ENCODE results near the gene TM4SF20. TPM values are rescaled to one million over a fixed set of nuclear protein-coding genes. Genes with fewer than 3 reads are reported as not detected.

The TM4SF20 gene
- total RNA-seq, 4 donors from 2014 or later, result 0.22 to 0.68 TPM; not detected in 2

DNA sequence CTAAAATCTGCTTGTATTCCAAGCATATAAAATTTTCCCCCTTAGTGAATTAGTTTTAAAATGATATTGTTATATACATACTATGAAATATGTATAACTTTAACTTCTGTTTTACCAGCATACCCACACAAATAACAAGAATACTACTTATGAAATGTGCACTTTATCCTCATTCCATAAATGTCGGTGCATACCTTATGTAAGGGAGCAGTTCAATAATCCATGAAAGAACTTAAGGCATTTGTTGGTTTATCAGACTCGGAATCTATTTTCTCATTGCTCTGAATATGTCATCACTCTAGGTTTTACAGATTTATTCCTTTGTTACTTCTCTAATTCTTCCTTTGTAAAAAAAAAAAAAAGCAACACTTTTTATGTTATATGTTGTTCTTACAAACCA is 66.5 kb downstream of the TM4SF20 start:
- TF ChIP-seq, protein P1, sequence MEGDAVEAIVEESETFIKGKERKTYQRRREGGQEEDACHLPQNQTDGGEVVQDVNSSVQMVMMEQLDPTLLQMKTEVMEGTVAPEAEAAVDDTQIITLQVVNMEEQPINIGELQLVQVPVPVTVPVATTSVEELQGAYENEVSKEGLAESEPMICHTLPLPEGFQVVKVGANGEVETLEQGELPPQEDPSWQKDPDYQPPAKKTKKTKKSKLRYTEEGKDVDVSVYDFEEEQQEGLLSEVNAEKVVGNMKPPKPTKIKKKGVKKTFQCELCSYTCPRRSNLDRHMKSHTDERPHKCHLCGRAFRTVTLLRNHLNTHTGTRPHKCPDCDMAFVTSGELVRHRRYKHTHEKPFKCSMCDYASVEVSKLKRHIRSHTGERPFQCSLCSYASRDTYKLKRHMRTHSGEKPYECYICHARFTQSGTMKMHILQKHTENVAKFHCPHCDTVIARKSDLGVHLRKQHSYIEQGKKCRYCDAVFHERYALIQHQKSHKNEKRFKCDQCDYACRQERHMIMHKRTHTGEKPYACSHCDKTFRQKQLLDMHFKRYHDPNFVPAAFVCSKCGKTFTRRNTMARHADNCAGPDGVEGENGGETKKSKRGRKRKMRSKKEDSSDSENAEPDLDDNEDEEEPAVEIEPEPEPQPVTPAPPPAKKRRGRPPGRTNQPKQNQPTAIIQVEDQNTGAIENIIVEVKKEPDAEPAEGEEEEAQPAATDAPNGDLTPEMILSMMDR (IDR thresholded peaks at IDR 0.05; ENCODE audit: low read depth), result no peak

Other genes starting within 250 kb of the TM4SF20 start
- 10 to 100 TPM in 1 of 4 donors, 1 to 10 TPM in 3; 1.7 to 11.5 (median 2.8) TPM for gene COL4A4, start 215.1 kb downstream of the TM4SF20 start, total RNA-seq
- gene COL4A3, start 214.7 kb downstream of the TM4SF20 start, total RNA-seq, result 1 to 10 TPM in 3 of 4 donors, under 1 TPM in 1; 0.19 to 7.7 (median 4.5) TPM
- 100 to 1,000 TPM in 2 of 4 donors, 10 to 100 TPM in 2; 90.9 to 135 (median 98.8) TPM for gene MFF, start 54.1 kb downstream of the TM4SF20 start, total RNA-seq
- not detected for gene SCYGR1, start 8.6 kb upstream of the TM4SF20 start, total RNA-seq
- 100 to 1,000 TPM in 3 of 4 donors, 10 to 100 TPM in 1; 88.7 to 235 (median 146) TPM for gene AGFG1, start 92.8 kb upstream of the TM4SF20 start, total RNA-seq
- gene SCYGR2, start 219.6 kb upstream of the TM4SF20 start, total RNA-seq, result not detected
- not detected for gene SCYGR3, start 235.5 kb upstream of the TM4SF20 start, total RNA-seq
- gene SCYGR4, start 238.2 kb upstream of the TM4SF20 start, total RNA-seq, result not detected

Data from subcutaneous adipose tissue (tissue), 4 donors.